A673 (cell line): ENCODE measurements around the gene CCDC85B. TPM values are rescaled to one million over a fixed set of nuclear protein-coding genes. Genes with fewer than 3 reads are reported as not detected.
A peak's percentile ranks its signal among the peaks of the same experiment; 100 is the strongest.

Experiments used
- BruUV-seq: library from RNA; stranded (reverse); fragments of 400-500 nt; replicated peaks from 2 replicates; lab custom pipeline; 2021; lab: Mats Ljungman, UMichigan
- CTCF ChIA-PET: fragments of 300-600 bp; sonication (Branson Sonifier 250); formaldehyde crosslinking; loops from one replicate; lab custom pipeline; 2022; ENCODE audit warnings: antibody characterized with exemption; lab: Charles Lee
- POLR2A ChIA-PET: fragments of 300-600 bp; sonication (Branson Sonifier 250); formaldehyde crosslinking; loops from one replicate; lab custom pipeline; 2022; ENCODE audit warnings: antibody characterized with exemption; ENCODE audit not compliant: low non-redundant PET; lab: Charles Lee
- DNase-seq: peaks from one replicate; pipeline ENCODE4 v3.0.0-alpha.2; 2015; ENCODE audit warnings: low spot score
- H3K27ac ChIP-seq: fragments of 200-600 bp; sonication (generic); 2 replicates; pipeline ENCODE4 v1.5.1; 2016; ENCODE audit warnings: mixed run types, low read depth, mild to moderate bottlenecking, mixed read lengths, antibody characterized with exemption, low read length; ENCODE audit not compliant: poor library complexity, severe bottlenecking
- H3K27me3 ChIP-seq: fragments of 200-600 bp; sonication (generic); replicated peaks from 2 replicates; pipeline ENCODE4 v1.6.1; 2017; ENCODE audit warnings: mixed run types, low read depth, mild to moderate bottlenecking, mixed read lengths, antibody characterized with exemption, low read length; ENCODE audit not compliant: insufficient read depth, poor library complexity
- H3K36me3 ChIP-seq: fragments of 200-600 bp; sonication (generic); 2 replicates; pipeline ENCODE4 v1.6.1; 2016; ENCODE audit warnings: mixed run types, mild to moderate bottlenecking, mixed read lengths, antibody characterized with exemption, low read length; ENCODE audit not compliant: insufficient read depth, poor library complexity, severe bottlenecking
- H3K4me1 ChIP-seq: fragments of 200-600 bp; sonication (generic); 2 replicates; pipeline ENCODE4 v1.6.1; 2017; ENCODE audit warnings: mixed run types, mild to moderate bottlenecking, mixed read lengths, antibody characterized with exemption, low read length; ENCODE audit not compliant: insufficient read depth, poor library complexity, severe bottlenecking
- H3K4me3 ChIP-seq: fragments of 200-600 bp; sonication (generic); 2 replicates; pipeline ENCODE4 v1.5.1; 2016; ENCODE audit warnings: low read depth, mixed run types, mild to moderate bottlenecking, mixed read lengths, low read length; ENCODE audit not compliant: poor library complexity, severe bottlenecking
- H3K9me3 ChIP-seq: fragments of 200-600 bp; sonication (generic); 2 replicates; pipeline ENCODE4 v1.6.1; 2016; ENCODE audit warnings: mixed run types, low read depth, mild to moderate bottlenecking, mixed read lengths, antibody characterized with exemption, low read length; ENCODE audit not compliant: poor library complexity, severe bottlenecking
- CTCF ChIP-seq: fragments of 300-800, 200-600 bp; sonication (generic); conservative IDR thresholded peaks from 2 replicates; pipeline ENCODE4 v1.5.1; 2017; ENCODE audit warnings: low read depth, mild to moderate bottlenecking, antibody characterized with exemption, low read length, moderate library complexity, mixed read lengths
- EZH2 ChIP-seq: fragments of 200-600 bp; sonication (generic); IDR thresholded peaks from 2 replicates; pipeline ENCODE4 v1.6.1; 2017; ENCODE audit warnings: borderline replicate concordance, low read depth, mild to moderate bottlenecking, mixed read lengths, antibody characterized with exemption, low read length; ENCODE audit not compliant: poor library complexity, severe bottlenecking
- intact Hi-C: fragments of 100-400 bp; cut with micrococcal nuclease; formaldehyde crosslinking; loops from one replicate; pipeline ENCODE4 v1.10.0; 2022; ENCODE audit not compliant: unreplicated experiment
- total RNA-seq: library from RNA; stranded (reverse); gene quantifications from 2 replicates; pipeline ENCODE4 v1.2.3, GENCODE V29; 2021

The CCDC85B gene
- total RNA-seq, 1 experiment from 2014 or later: 32.3 TPM

- BruUV-seq: no TSS peak
- Histone ChIP-seq H3K27me3 (no peaks in the 10 kb centered on the region), H3K4me1 (peaks cover 21% of the 10 kb centered on the region), H3K27ac (peak overlapping the region; percentile 99), H3K9me3 (no peaks in the 10 kb centered on the region), H3K36me3 (peaks cover 49% of the 10 kb centered on the region), H3K4me3 (peak overlapping the region; percentile 95)
- CTCF ChIA-PET: interaction anchor here (0.6 to 1.0 kb wide), 2 partner anchors 76 to 146 kb away, joined by 3 to 4 read pairs; partner anchors contain the start of gene AP5B1
- TF ChIP-seq EZH2 (no peak), CTCF (no peak)
- intact Hi-C loops: loop anchor here (5.0 kb wide), 1 partner anchor 1080 kb away; the partner anchor contains the start of gene SF1
- DNase-seq: peak; percentile 90
- POLR2A ChIA-PET: no interaction called here
Measured at GRCh38 chr11:65856689-65857499, 33.6 kb upstream of the CCDC85B start.

GRCh38 chr11:65857500-65857852 lies 33.0 kb upstream of the CCDC85B start:
- ChIA-PET CTCF (interaction anchor here (0.6 to 1.0 kb wide), 2 partner anchors 77 to 147 kb away, joined by 3 to 4 read pairs; partner anchors contain the start of gene AP5B1), POLR2A (interaction anchor here (0.5 kb wide), 1 partner anchor 117 kb away, joined by 11 read pairs; no protein-coding TSS in a partner anchor)
- no TSS peak for BruUV-seq
- TF ChIP-seq CTCF (no peak), EZH2 (no peak)
- intact Hi-C loops: loop anchor here (5.0 kb wide), 1 partner anchor 1080 kb away; the partner anchor contains the start of gene SF1
- peak overlapping the region; percentile 95 for H3K4me3 ChIP-seq
- no peak for DNase-seq
- peak overlapping the region; percentile 99 for H3K27ac ChIP-seq
- H3K4me1 ChIP-seq: peaks cover 25% of the 10 kb centered on the region
- H3K27me3 ChIP-seq: no peaks in the 10 kb centered on the region
- H3K9me3 ChIP-seq: no peaks in the 10 kb centered on the region
- peaks cover 49% of the 10 kb centered on the region for H3K36me3 ChIP-seq

- intact Hi-C loops: loop anchor here (1.0 to 5.0 kb wide), 2 partner anchors 30 to 1081 kb away; partner anchors contain the start of genes FIBP and SF1
- POLR2A ChIA-PET: interaction anchor here (0.5 to 0.7 kb wide), 4 partner anchors 117 to 445 kb away, joined by 3 to 18 read pairs (median 11); no protein-coding TSS in a partner anchor
- H3K36me3 ChIP-seq: peaks cover 50% of the 10 kb centered on the region
- peak within 1 kb of the TSS; percentile 95 for H3K4me3 ChIP-seq
- peaks cover 25% of the 10 kb centered on the region for H3K4me1 ChIP-seq
- DNase-seq: peak; percentile 100
- peak within 1 kb of the TSS; percentile 99 for H3K27ac ChIP-seq
- BruUV-seq: no TSS peak
- H3K27me3 ChIP-seq: no peaks in the 10 kb centered on the region
- no peaks in the 10 kb centered on the region for H3K9me3 ChIP-seq
- CTCF ChIA-PET: interaction anchor here (0.6 to 2.4 kb wide), 3 partner anchors 13 to 77 kb away, joined by 3 to 14 read pairs (median 10); partner anchors contain the start of genes AP5B1 and FIBP
- no peak for TF ChIP-seq CTCF
- no peak for TF ChIP-seq EZH2
Measured at GRCh38 chr11:65857853-65858680, 32.4 kb upstream of the CCDC85B start, which contains the start of gene CFL1. Gene CFL1 (minus strand): TSS chr11:65858180. CDS start chr11:65858099, 81 bp downstream.
